ENCODE results near the gene CHD9. TPM values are rescaled to one million over a fixed set of nuclear protein-coding genes. Genes with fewer than 3 reads are reported as not detected.

CHD9 gene
- total RNA-seq, 2 donors from 2014 or later, result 29.2 to 38.1 TPM

DNA sequence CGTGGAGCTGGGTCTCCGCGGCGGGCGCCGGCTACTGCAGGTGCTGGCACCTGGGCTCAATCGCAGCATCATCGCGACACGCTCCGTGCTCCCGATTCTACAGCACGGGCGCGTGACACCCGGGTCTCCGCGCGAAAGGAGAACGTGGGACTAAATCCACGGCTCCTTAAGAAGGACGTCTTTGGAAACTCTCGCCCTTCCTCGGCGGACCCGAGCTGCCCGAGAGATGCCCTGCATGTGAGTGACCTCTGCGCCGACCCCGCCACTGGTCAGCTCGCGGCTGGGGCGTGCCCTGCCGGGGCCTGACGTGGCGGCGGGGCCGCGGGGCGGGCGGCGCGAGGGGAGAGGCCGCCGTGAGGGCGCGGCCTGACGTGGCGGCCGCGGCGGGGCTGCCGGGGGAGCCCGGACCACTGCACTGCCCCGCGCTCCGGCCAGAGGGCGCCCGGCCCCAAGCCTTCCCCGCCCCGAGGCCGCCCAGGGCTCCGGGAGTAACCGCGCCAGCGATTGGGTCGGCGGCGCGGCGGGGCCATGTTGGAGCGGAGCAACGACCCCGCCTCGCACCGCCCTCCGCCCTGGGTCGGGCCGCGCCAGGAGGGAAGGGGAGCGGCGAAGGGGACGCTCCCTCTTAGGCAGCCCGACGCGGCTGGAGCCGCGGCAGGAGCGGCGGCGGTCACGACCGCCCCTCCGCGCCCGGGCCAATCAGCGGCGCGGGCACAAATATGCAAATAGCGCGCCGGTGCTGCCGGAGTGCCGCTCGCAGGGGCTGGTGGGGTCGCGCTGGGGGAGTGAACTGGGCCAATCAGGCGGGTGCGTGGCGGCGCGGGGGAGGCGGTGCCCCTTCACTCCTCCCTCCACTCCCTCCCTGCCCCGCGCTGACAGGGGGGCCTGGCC lies 75.6 kb downstream of the CHD9 start:
- ATAC-seq, result peak; percentile 93 to 94
- no peaks in the 10 kb centered on the region for H3K9me3 Mint-ChIP-seq
- H3K4me1 Mint-ChIP-seq (ENCODE audit: low read depth in 2 of 2), result peaks cover 16 to 22% of the 10 kb centered on the region in 2 donors
- peak overlapping the region; percentile 94 for H3K4me3 Mint-ChIP-seq
- DNase-seq (ENCODE audit: low spot score), result peak; percentile 97
- H3K27me3 Mint-ChIP-seq, result no peaks in the 10 kb centered on the region
- H3K27ac Mint-ChIP-seq, result peak overlapping the region; percentile 76 to 82
- no peaks in the 10 kb centered on the region for H3K36me3 Mint-ChIP-seq

- no peaks in the 10 kb centered on the region for H3K27me3 Mint-ChIP-seq
- H3K4me1 Mint-ChIP-seq (ENCODE audit: low read depth in 2 of 2), result peaks cover 18 to 24% of the 10 kb centered on the region in 2 donors
- H3K27ac Mint-ChIP-seq, result no peak overlapping the region
Observed at GRCh38 chr16:53131050-53131362, 76.2 kb downstream of the CHD9 start.

DNA sequence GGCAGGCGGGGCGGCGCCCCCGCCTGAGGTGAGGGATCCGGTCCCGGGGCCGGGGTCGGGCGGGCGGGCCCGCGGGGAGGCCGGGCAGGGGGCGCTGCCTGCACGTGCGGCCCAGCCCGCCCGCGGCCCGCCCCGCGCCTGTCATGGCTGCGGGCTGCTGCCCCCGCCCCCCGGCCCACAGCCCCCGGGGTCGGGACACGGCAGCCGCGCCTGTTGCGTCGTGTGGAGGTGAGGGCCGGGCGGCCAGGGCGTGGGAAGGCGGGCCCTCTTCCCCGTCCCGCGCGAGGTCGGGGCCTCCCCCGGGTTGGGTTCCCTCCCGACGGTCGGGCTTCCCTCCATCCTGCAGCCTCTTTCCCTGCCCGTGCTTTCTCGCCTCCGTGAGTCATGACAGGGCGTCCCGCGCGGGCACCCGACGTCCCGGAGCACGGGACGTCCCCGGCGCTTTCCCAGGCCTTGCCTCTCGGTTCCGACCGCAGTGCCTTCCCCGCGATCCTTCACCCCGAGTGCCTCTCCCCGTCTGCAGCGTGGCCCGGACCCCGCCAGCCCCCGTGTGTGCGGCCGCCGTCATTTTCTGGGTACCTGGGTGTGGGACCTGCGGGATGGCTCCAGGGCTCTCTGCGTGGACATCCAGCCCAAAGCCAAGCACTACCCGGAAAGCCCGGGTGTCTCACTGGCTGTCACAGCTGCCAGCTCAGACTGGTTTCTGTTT lies 76.7 kb downstream of the CHD9 start:
- Mint-ChIP-seq H3K9me3 (no peaks in the 10 kb centered on the region), H3K36me3 (no peaks in the 10 kb centered on the region), H3K4me1 (ENCODE audit: low read depth in 2 of 2) (peaks cover 18 to 19% of the 10 kb centered on the region in 2 donors), H3K27ac (peak overlapping the region; percentile 68 to 80), H3K27me3 (no peaks in the 10 kb centered on the region), H3K4me3 (peak overlapping the region; percentile 87)
- ATAC-seq (peak; percentile 12 to 15), DNase-seq (ENCODE audit: low spot score) (peak; percentile 84)

More at GRCh38 chr16:53131050-53131362, 76.2 kb downstream of the CHD9 start:
- Mint-ChIP-seq H3K36me3 (no peaks in the 10 kb centered on the region), H3K9me3 (no peaks in the 10 kb centered on the region), H3K4me3 (peak overlapping the region; percentile 77)
- no peak for DNase-seq (ENCODE audit: low spot score)
- ATAC-seq, result no peak

DNA sequence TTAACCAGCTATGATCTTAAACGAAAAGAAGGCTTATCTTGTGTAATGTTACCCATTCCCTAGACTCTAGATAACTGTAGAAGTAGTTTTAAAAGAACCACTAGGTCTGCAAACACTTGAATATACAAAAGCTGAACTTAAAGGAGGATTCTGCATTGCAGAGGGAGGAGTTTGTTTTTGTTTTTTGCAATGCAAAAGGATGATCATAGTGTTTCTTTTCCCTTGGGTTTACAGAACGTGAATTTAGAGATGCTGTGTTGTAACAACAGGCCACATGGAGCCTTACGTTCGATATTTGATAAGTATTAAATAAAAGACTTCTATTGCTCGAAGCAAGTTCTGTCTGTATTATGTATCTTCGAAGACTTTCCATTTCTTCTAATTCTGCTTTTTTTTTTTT lies 77.6 kb downstream of the CHD9 start:
- no peak for DNase-seq (ENCODE audit: low spot score)
- ATAC-seq, result no peak
- H3K27ac Mint-ChIP-seq, result peak overlapping the region in 1 of 2 donors; percentile 80
- H3K36me3 Mint-ChIP-seq, result no peaks in the 10 kb centered on the region
- H3K27me3 Mint-ChIP-seq, result no peaks in the 10 kb centered on the region
- no peaks in the 10 kb centered on the region for H3K9me3 Mint-ChIP-seq
- peak overlapping the region; percentile 87 for H3K4me3 Mint-ChIP-seq
- H3K4me1 Mint-ChIP-seq (ENCODE audit: low read depth in 2 of 2), result peaks cover 16 to 18% of the 10 kb centered on the region in 2 donors

GRCh38 chr16:53135329-53135728 lies 80.5 kb downstream of the CHD9 start:
- Mint-ChIP-seq H3K9me3 (no peaks in the 10 kb centered on the region), H3K4me1 (ENCODE audit: low read depth in 2 of 2) (peaks cover 7 to 12% of the 10 kb centered on the region in 2 donors), H3K27me3 (no peaks in the 10 kb centered on the region), H3K36me3 (no peaks in the 10 kb centered on the region), H3K4me3 (no peak overlapping the region), H3K27ac (no peak overlapping the region)
- ATAC-seq (no peak), DNase-seq (ENCODE audit: low spot score) (no peak)

DNA sequence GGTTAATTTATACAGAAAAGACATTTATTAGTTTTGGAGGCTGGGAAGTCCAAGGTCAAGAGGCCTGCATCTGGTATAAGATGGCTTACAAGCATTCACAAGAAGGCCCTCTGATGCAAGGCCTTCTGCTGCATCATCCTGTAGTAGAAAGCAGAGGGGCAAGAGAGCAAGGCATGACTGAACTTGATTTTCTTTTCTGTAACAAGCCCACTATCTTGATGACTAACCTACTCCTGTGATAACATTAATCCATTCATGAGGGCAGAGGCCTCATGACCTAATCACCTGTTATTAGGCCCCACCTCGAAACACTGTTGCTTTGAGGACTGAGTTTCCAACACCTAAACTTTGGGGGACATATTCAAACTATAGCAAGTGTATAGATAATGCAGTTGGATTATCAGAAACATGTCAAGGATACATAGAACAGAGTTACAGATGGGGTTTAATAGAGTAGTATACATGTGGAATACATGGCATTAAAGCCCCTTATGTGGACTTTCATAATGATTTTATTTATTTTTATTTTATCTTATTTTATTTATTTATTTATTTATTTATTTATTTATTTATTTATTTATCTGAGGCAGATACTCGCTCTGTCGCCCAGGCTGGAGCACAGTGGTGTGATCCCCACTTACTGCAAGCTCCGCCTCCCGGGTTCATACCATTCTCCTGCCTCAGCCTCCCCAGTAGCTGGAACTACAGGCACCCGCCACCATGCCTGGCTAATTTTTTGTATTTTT lies 88.2 kb downstream of the CHD9 start:
- Mint-ChIP-seq H3K27me3 (no peaks in the 10 kb centered on the region), H3K27ac (no peak overlapping the region), H3K4me1 (ENCODE audit: low read depth in 2 of 2) (no peaks in the 10 kb centered on the region), H3K4me3 (no peak overlapping the region), H3K9me3 (no peaks in the 10 kb centered on the region), H3K36me3 (no peaks in the 10 kb centered on the region)
- no peak for ATAC-seq
- DNase-seq (ENCODE audit: low spot score), result no peak

DNA sequence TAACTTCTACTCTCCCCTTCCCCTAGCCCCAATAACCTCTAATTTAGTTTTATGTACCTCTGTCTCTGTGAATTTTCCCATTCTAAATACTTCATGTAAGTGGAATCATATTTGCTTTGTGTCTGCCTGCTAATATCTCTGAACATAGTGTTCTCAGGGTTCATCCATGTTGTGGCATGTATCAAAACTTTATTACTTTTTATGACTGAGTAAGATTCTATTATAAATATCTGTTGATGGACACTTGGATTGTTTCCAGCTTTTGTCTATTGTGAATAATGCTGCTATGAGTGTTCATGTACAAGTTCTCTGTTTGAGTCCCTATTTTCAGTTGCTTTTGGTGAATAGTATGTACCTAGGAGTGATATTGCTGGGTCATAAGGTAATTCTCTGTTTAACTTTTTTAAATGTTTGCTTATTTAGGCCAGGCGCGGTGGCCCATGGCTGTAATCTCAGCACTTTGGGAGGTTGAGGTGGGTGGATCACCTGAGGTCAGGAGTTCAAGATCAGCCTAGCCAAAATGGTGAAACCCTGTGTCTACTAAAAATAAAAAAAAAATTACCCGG lies 92.8 kb downstream of the CHD9 start:
- H3K4me1 Mint-ChIP-seq (ENCODE audit: low read depth in 2 of 2), result no peaks in the 10 kb centered on the region
- no peak overlapping the region for H3K4me3 Mint-ChIP-seq
- DNase-seq (ENCODE audit: low spot score), result no peak
- H3K27ac Mint-ChIP-seq, result no peak overlapping the region
- no peaks in the 10 kb centered on the region for H3K9me3 Mint-ChIP-seq
- no peaks in the 10 kb centered on the region for H3K27me3 Mint-ChIP-seq
- ATAC-seq, result no peak
- H3K36me3 Mint-ChIP-seq, result no peaks in the 10 kb centered on the region

- Mint-ChIP-seq H3K4me1 (ENCODE audit: low read depth in 2 of 2) (no peaks in the 10 kb centered on the region), H3K9me3 (no peaks in the 10 kb centered on the region), H3K4me3 (no peak overlapping the region), H3K27me3 (no peaks in the 10 kb centered on the region), H3K36me3 (no peaks in the 10 kb centered on the region), H3K27ac (no peak overlapping the region)
- DNase-seq (ENCODE audit: low spot score) (no peak), ATAC-seq (no peak)
Observed at GRCh38 chr16:53150769-53151168, 96.0 kb downstream of the CHD9 start.

GRCh38 chr16:53152329-53152728 lies 97.5 kb downstream of the CHD9 start:
- peaks cover 12% of the 10 kb centered on the region for H3K36me3 Mint-ChIP-seq
- peaks cover 0 to 11% of the 10 kb centered on the region in 2 donors for H3K4me1 Mint-ChIP-seq (ENCODE audit: low read depth in 2 of 2)
- ATAC-seq (no peak), DNase-seq (ENCODE audit: low spot score) (no peak)
- no peak overlapping the region for H3K4me3 Mint-ChIP-seq
- H3K9me3 Mint-ChIP-seq, result no peaks in the 10 kb centered on the region
- H3K27me3 Mint-ChIP-seq, result no peaks in the 10 kb centered on the region
- H3K27ac Mint-ChIP-seq, result no peak overlapping the region

GRCh38 chr16:53153130-53153529 lies 98.3 kb downstream of the CHD9 start:
- Mint-ChIP-seq H3K4me3 (no peak overlapping the region), H3K9me3 (no peaks in the 10 kb centered on the region), H3K27me3 (no peaks in the 10 kb centered on the region), H3K27ac (no peak overlapping the region), H3K36me3 (peaks cover 14% of the 10 kb centered on the region), H3K4me1 (ENCODE audit: low read depth in 2 of 2) (peaks cover 0 to 11% of the 10 kb centered on the region in 2 donors)
- ATAC-seq, result no peak
- no peak for DNase-seq (ENCODE audit: low spot score)

GRCh38 chr16:53154513-53154912 lies 99.7 kb downstream of the CHD9 start:
- H3K4me1 Mint-ChIP-seq (ENCODE audit: low read depth in 2 of 2), result peaks cover 0 to 11% of the 10 kb centered on the region in 2 donors
- DNase-seq (ENCODE audit: low spot score) (no peak), ATAC-seq (no peak)
- H3K9me3 Mint-ChIP-seq, result no peaks in the 10 kb centered on the region
- no peak overlapping the region for H3K27ac Mint-ChIP-seq
- H3K4me3 Mint-ChIP-seq, result no peak overlapping the region
- peaks cover 14% of the 10 kb centered on the region for H3K36me3 Mint-ChIP-seq
- no peaks in the 10 kb centered on the region for H3K27me3 Mint-ChIP-seq

DNA sequence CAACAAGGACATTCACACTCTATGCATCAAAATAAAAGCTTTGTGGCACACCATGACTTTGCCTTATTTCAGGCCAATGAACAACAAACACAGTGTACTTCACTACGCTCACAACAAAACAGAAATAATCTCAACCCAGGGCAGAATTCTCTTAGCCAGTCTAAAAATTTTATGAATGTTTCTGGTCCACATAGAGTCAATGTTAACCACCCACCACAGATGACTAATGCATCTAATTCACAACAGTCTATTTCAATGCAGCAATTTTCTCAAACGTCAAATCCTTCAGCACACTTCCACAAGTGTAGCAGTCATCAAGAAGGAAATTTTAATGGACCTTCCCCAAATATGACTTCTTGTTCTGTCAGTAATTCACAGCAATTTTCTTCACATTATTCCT lies 101.7 kb downstream of the CHD9 start:
- H3K27ac Mint-ChIP-seq, result no peak overlapping the region
- H3K9me3 Mint-ChIP-seq, result no peaks in the 10 kb centered on the region
- ATAC-seq, result no peak

DNA sequence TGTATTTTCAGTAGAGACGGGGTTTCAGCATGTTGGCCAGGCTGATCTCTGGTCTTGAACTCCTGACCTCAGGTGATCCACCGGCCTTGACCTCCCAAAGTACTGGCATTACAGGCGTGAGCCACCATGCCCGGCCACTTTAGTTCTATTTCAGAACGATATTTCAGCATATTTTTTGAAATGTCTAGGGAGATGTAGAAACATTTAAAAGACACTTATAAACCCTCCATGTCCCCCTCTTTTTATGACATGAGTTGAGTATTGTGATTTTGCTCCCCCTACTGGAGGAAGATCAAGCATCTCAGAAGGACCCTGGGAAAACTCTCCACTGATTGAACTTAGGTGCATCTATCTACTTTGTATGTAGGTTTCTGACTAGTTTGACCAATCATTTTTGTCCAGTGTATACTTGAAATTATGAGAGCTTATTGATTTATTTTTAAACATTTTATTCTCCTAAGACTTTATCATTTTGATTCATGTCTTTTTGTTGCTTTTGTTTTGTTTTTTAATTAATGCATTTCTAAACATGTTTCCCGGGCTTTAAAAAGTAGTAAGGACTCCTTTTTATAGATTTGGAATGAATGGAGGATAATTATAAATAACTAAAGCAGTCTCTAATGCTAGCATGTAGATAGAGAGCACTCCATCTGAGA lies 105.1 kb downstream of the CHD9 start:
- Mint-ChIP-seq H3K27me3 (no peaks in the 10 kb centered on the region), H3K9me3 (no peaks in the 10 kb centered on the region), H3K4me1 (ENCODE audit: low read depth in 2 of 2) (peaks cover 2 to 11% of the 10 kb centered on the region in 2 donors), H3K36me3 (peaks cover 14% of the 10 kb centered on the region), H3K4me3 (no peak overlapping the region), H3K27ac (no peak overlapping the region)
- peak in 1 of 2 donors; percentile 62 for ATAC-seq
- no peak for DNase-seq (ENCODE audit: low spot score)

More for the DNA sequence above, 101.7 kb downstream of the CHD9 start:
- H3K27me3 Mint-ChIP-seq, result no peaks in the 10 kb centered on the region
- peaks cover 2 to 11% of the 10 kb centered on the region in 2 donors for H3K4me1 Mint-ChIP-seq (ENCODE audit: low read depth in 2 of 2)
- DNase-seq (ENCODE audit: low spot score), result no peak
- peaks cover 14% of the 10 kb centered on the region for H3K36me3 Mint-ChIP-seq
- no peak overlapping the region for H3K4me3 Mint-ChIP-seq
